Mesenchymal stem cell (in vitro differentiated cells and primary cell): Measurements from ENCODE around the gene VPS8.

ENCODE experiments used
- DNase-seq: peaks from one replicate; pipeline ENCODE4 v3.0.0-alpha.2; 2013
- H2AFZ ChIP-seq: one replicate; pipeline ENCODE4 v1.6.1; 2013; ENCODE audit warnings: low read depth, mild to moderate bottlenecking, control low read depth, inconsistent platforms, low read length, moderate library complexity
- H2AK5ac ChIP-seq: 2 replicates; pipeline ENCODE4 v1.6.1; 2013; ENCODE audit warnings: low read length, moderate library complexity, mild to moderate bottlenecking, inconsistent platforms; ENCODE audit not compliant: severe bottlenecking
- H2BK120ac ChIP-seq: one replicate; pipeline ENCODE4 v1.6.1; 2013; ENCODE audit warnings: low read depth, mild to moderate bottlenecking, inconsistent platforms, low read length, moderate library complexity
- H2BK12ac ChIP-seq, 2 experiments: one replicate each; pipeline ENCODE4 v1.6.1; 2013; ENCODE audit warnings: inconsistent platforms in 2 of 2, low read length in 2 of 2, mild to moderate bottlenecking in 2 of 2, moderate library complexity in 2 of 2, control low read depth in 1 of 2
- H2BK15ac ChIP-seq: one replicate; pipeline ENCODE4 v1.6.1; 2013; ENCODE audit warnings: mild to moderate bottlenecking, low read depth, inconsistent platforms; ENCODE audit not compliant: poor library complexity, severe bottlenecking
- H2BK5ac ChIP-seq: 2 replicates; pipeline ENCODE4 v1.6.1; 2013; ENCODE audit warnings: low read depth, mild to moderate bottlenecking, low read length, control low read depth, inconsistent platforms; ENCODE audit not compliant: poor library complexity, severe bottlenecking
- H3K14ac ChIP-seq, 2 experiments: one replicate each; pipeline ENCODE4 v1.6.1; 2013; ENCODE audit warnings: inconsistent platforms in 2 of 2, low read length in 2 of 2, control low read depth in 1 of 2, mild to moderate bottlenecking in 1 of 2, moderate library complexity in 1 of 2
- H3K18ac ChIP-seq, 2 experiments: one replicate each; pipeline ENCODE4 v1.6.1; 2013; ENCODE audit warnings: inconsistent platforms in 2 of 2, low read length in 2 of 2, control low read depth in 1 of 2, low read depth in 1 of 2, mild to moderate bottlenecking in 1 of 2
- H3K23ac ChIP-seq, 2 experiments: one replicate each; pipeline ENCODE4 v1.6.1; 2013; ENCODE audit warnings: inconsistent platforms in 2 of 2, low read length in 2 of 2, mild to moderate bottlenecking in 2 of 2, moderate library complexity in 2 of 2, control low read depth in 1 of 2
- H3K27ac ChIP-seq: 2 replicates; pipeline ENCODE4 v1.5.1; 2013; ENCODE audit warnings: mild to moderate bottlenecking, moderate library complexity, low read length, control low read depth, inconsistent platforms; ENCODE audit not compliant: poor library complexity, severe bottlenecking
- H3K27me3 ChIP-seq, 2 experiments: 2 replicates each; pipeline versions ENCODE4 v1.6.1 to v1.7.0; 2013; ENCODE audit warnings: low read length in 2 of 2, mild to moderate bottlenecking in 2 of 2, moderate library complexity in 2 of 2, control low read depth in 1 of 2, inconsistent platforms in 1 of 2; ENCODE audit not compliant: control insufficient read depth in 1 of 2, insufficient read depth in 1 of 2
- H3K36me3 ChIP-seq, 2 experiments: 2 replicates each; pipeline versions ENCODE4 v1.6.1 to v1.7.0; 2013; ENCODE audit warnings: low read length in 2 of 2, control low read depth in 1 of 2, inconsistent platforms in 1 of 2, low read depth in 1 of 2, mild to moderate bottlenecking in 1 of 2; ENCODE audit not compliant: insufficient read depth in 2 of 2, control insufficient read depth in 1 of 2
- H3K4ac ChIP-seq, 2 experiments: one replicate each; pipeline ENCODE4 v1.6.1; 2013; ENCODE audit warnings: inconsistent platforms in 2 of 2, low read length in 2 of 2, mild to moderate bottlenecking in 2 of 2, moderate library complexity in 2 of 2, control low read depth in 1 of 2, low read depth in 1 of 2
- H3K4me1 ChIP-seq: 2 replicates; pipeline ENCODE4 v1.6.1; 2013; ENCODE audit warnings: low read depth, low read length, control low read depth; ENCODE audit not compliant: control insufficient read depth, insufficient read depth
- H3K4me2 ChIP-seq: 2 replicates; pipeline ENCODE4 v1.6.1; 2013; ENCODE audit warnings: low read length, mild to moderate bottlenecking, inconsistent platforms; ENCODE audit not compliant: poor library complexity, severe bottlenecking
- H3K4me3 ChIP-seq, 2 experiments: 2 replicates each; pipeline versions ENCODE4 v1.5.1 to v1.7.0; 2013; ENCODE audit warnings: low read length in 2 of 2, mild to moderate bottlenecking in 2 of 2, control low read depth in 1 of 2, low read depth in 1 of 2; ENCODE audit not compliant: insufficient read depth in 1 of 2
- H3K79me1 ChIP-seq: replicated peaks from 2 replicates; pipeline ENCODE4 v1.6.1; 2013; ENCODE audit warnings: mild to moderate bottlenecking, control low read depth, low read length, inconsistent platforms; ENCODE audit not compliant: poor library complexity, severe bottlenecking
- H3K9ac ChIP-seq: 2 replicates; pipeline ENCODE4 v1.7.0; 2013; ENCODE audit warnings: mild to moderate bottlenecking, low read length, moderate library complexity
- H3K9me3 ChIP-seq: 2 replicates; pipeline ENCODE4 v1.7.0; 2013; ENCODE audit warnings: mild to moderate bottlenecking, low read length; ENCODE audit not compliant: control insufficient read depth
- H4K8ac ChIP-seq: one replicate; pipeline ENCODE4 v1.6.1; 2013; ENCODE audit warnings: inconsistent platforms, mild to moderate bottlenecking, low read length, moderate library complexity
- H4K91ac ChIP-seq: one replicate; pipeline ENCODE4 v1.6.1; 2013; ENCODE audit warnings: mild to moderate bottlenecking, low read length, inconsistent platforms
- WGBS: methylation state at CpG from one replicate; pipeline ENCODE4 v1.1.7; 2013; ENCODE audit warnings: mixed read lengths; 5-methylcytosine and 5-hydroxymethylcytosine counted together

Gene VPS8

DNA sequence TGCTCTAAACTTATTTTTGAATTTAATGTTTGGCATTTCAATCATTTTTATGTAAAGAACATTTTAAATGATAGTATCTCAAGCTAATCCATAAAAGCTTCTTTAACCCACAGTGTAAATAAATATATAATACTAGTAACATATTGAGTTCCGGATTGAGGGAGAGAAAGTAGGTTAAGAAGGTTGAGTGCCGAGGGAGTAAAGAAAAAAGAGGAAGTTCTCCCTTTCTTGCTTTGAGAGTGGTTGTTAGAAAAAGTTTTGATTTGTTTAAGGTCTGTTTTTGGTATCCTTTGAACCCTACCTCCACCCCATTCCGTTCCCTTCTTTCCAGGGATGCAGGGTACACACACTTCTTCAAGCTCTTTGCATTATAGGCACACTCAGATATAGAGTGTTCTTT, 130.8 kb downstream of the VPS8 start:
- no CpG with 5 or more reads among the region's 3 CpGs for WGBS
- no peak overlapping the region for H2AK5ac ChIP-seq

DNA sequence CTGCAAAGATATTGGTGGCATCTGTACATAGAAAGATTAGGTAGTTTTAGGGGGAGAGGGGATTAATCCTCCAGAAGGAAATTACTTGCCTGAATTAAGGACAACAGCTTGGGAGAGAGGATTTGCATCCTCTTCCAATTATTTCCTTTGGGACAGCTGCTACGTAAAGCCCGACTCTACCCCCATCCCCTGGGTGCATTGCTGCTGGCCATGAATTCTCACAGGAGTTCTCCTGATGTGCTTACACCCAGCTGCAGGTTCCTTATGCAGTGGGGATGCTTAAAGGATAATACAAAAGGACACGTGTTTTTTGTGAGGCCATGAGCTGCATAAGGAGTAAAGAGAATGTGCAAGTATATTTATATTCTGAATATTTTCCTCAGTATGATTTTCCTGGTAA, 132.3 kb downstream of the VPS8 start:
- no peak overlapping the region for H3K4ac ChIP-seq
- no peak overlapping the region for H3K27ac ChIP-seq
- no peak overlapping the region for H3K4me3 ChIP-seq
- no peak overlapping the region for H4K91ac ChIP-seq
- no peak overlapping the region for H2BK15ac ChIP-seq
- H3K23ac ChIP-seq, result no peak overlapping the region
- no peak overlapping the region for H4K8ac ChIP-seq
- no peak overlapping the region for H2BK5ac ChIP-seq
- no peak for DNase-seq
- H3K36me3 ChIP-seq, result peaks cover 4 to 39% of the 10 kb centered on the region in 2 experiments
- no peaks in the 10 kb centered on the region for H3K4me1 ChIP-seq
- H2AFZ ChIP-seq, result no peak overlapping the region
- H3K4me2 ChIP-seq, result no peak overlapping the region
- H3K9me3 ChIP-seq, result no peaks in the 10 kb centered on the region
- H3K9ac ChIP-seq, result no peak overlapping the region
- no peak overlapping the region for H2AK5ac ChIP-seq
- H3K18ac ChIP-seq, result no peak overlapping the region
- H3K79me1 ChIP-seq, result no peaks in the 10 kb centered on the region
- no peak overlapping the region for H2BK120ac ChIP-seq
- no peak overlapping the region for H2BK12ac ChIP-seq
- WGBS, result 100% methylated on average over 2 of the region's 3 CpGs
- no peak overlapping the region for H3K14ac ChIP-seq
- no peaks in the 10 kb centered on the region for H3K27me3 ChIP-seq

More for the DNA sequence above, 130.8 kb downstream of the VPS8 start:
- H3K27ac ChIP-seq, result no peak overlapping the region
- H2BK120ac ChIP-seq, result no peak overlapping the region
- no peak overlapping the region for H3K4ac ChIP-seq
- H3K18ac ChIP-seq, result no peak overlapping the region
- H3K4me3 ChIP-seq, result no peak overlapping the region
- H2BK5ac ChIP-seq, result no peak overlapping the region
- no peak for DNase-seq
- H3K14ac ChIP-seq, result no peak overlapping the region
- H2BK15ac ChIP-seq, result no peak overlapping the region
- no peak overlapping the region for H4K91ac ChIP-seq
- no peak overlapping the region for H2BK12ac ChIP-seq
- H3K4me2 ChIP-seq, result no peak overlapping the region
- H3K79me1 ChIP-seq, result no peaks in the 10 kb centered on the region
- no peak overlapping the region for H2AFZ ChIP-seq
- H3K23ac ChIP-seq, result no peak overlapping the region
- no peak overlapping the region for H3K9ac ChIP-seq
- no peaks in the 10 kb centered on the region for H3K4me1 ChIP-seq
- H4K8ac ChIP-seq, result no peak overlapping the region
- H3K27me3 ChIP-seq, result no peaks in the 10 kb centered on the region
- H3K36me3 ChIP-seq, result peaks cover 4 to 48% of the 10 kb centered on the region in 2 experiments
- H3K9me3 ChIP-seq, result no peaks in the 10 kb centered on the region

DNA sequence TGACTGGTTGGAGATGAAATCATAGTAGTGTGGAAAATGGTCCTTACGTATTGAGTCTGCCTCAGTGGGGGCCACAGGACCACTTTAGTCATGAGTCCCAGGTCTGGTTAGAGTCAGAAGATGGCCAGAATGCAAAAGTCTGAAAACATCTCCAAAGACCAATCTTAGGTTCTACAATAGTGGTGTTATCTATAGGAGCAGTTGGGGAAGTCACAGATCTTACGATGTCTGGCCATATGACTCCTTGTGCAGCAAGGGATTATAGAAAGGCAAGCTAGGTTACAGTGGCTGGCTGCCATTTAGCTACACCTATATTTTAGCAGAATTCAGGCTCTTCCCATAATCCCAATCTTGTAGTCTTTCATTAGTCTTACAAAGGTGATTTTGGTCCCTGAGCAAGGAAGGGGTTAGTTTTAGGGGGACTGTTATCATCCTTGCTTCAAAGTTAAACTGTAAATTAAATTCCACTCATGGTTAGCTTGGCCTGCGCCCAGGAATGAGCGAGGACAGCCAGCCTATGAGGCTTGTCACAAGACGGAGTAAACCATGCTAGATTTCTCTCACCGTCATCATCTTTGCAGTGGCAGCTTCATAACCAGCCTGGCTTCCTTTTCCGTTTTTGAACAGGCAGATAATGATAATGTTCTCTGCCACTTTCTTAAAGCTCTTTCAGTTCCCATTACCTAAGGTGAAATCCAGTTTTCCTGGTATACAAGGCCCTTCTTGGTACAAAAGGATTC, 134.1 kb downstream of the VPS8 start:
- Histone ChIP-seq H3K4ac (no peak overlapping the region), H4K91ac (no peak overlapping the region), H2BK5ac (no peak overlapping the region), H3K4me1 (no peaks in the 10 kb centered on the region), H3K79me1 (no peaks in the 10 kb centered on the region), H3K14ac (no peak overlapping the region), H3K23ac (no peak overlapping the region), H2AFZ (no peak overlapping the region), H2BK15ac (no peak overlapping the region), H3K27me3 (no peaks in the 10 kb centered on the region), H3K36me3 (peaks cover 0 to 26% of the 10 kb centered on the region in 2 experiments), H2AK5ac (no peak overlapping the region), H3K4me3 (no peak overlapping the region), H2BK120ac (no peak overlapping the region), H3K18ac (no peak overlapping the region), H3K4me2 (no peak overlapping the region), H3K27ac (no peak overlapping the region), H3K9ac (no peak overlapping the region), H4K8ac (no peak overlapping the region), H3K9me3 (no peaks in the 10 kb centered on the region), H2BK12ac (no peak overlapping the region)
- 97% methylated on average over 6 of the region's 7 CpGs for WGBS
- DNase-seq, result no peak

DNA sequence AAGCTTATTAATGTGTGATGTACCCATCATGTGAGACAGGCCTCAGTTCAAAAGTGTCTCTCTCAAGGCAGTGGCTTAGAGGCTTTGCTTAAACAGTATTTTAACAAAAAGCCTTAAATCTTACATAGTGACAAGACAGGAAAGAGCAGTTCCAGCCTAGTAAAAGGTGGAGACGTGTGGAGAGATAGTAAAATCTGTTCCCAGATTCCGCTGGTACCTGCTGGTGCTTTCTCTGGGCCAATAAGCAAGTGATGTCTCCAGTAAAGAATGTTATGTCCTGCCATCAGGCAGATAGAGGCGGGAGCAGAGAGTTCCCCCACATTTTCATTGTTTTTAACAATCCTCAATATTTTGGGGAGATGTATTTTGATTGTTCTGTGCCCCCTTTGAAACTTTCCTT, 135.0 kb downstream of the VPS8 start:
- peaks cover 0 to 24% of the 10 kb centered on the region in 2 experiments for H3K36me3 ChIP-seq
- no peak overlapping the region for H3K27ac ChIP-seq
- no peak overlapping the region for H2BK12ac ChIP-seq
- WGBS, result 71% methylated on average over 2 of the region's 3 CpGs
- H2AK5ac ChIP-seq, result no peak overlapping the region
- no peak overlapping the region for H2BK5ac ChIP-seq
- DNase-seq, result no peak
- no peak overlapping the region for H2BK120ac ChIP-seq
- no peaks in the 10 kb centered on the region for H3K9me3 ChIP-seq
- no peaks in the 10 kb centered on the region for H3K4me1 ChIP-seq
- no peak overlapping the region for H2AFZ ChIP-seq
- H3K18ac ChIP-seq, result no peak overlapping the region
- H3K79me1 ChIP-seq, result no peaks in the 10 kb centered on the region
- no peak overlapping the region for H4K8ac ChIP-seq
- H3K27me3 ChIP-seq, result no peaks in the 10 kb centered on the region
- no peak overlapping the region for H3K23ac ChIP-seq
- H3K9ac ChIP-seq, result no peak overlapping the region
- H4K91ac ChIP-seq, result no peak overlapping the region
- H3K4ac ChIP-seq, result no peak overlapping the region
- no peak overlapping the region for H3K4me3 ChIP-seq
- no peak overlapping the region for H3K14ac ChIP-seq
- no peak overlapping the region for H2BK15ac ChIP-seq
- no peak overlapping the region for H3K4me2 ChIP-seq
